ENCODE measurements around the gene FAM221B.

The FAM221B gene

DNA sequence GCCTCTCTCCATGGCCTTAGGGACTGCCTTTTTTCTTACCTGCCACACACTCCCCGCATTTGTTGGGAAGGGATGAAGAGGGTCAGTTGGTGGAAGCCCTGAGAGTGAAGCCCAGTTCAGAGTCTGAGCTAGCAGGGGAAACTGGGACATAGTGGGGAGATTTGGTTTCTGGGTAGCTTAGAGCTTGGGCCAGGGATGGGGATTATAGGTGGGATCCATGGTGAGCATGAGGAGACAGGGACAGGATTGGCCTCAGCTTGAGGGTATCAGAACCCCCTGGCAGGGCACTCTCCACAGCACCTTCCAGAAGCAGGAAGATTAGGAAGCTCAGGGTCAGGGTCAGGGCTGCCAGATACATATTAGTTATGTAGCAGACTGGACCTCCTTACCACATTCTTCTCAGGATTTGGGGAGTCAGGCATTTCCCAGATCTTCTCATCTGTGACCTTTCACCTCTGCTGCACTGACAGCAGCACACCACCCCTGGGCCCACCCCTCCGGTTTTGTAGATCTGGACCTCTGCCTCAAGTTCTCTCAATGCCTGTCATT, 23.8 kb upstream of the FAM221B start:
- Histone ChIP-seq H3K4me2 (ENCODE audit: low read length) (no peak overlapping the region), H3K4me3 (ENCODE audit: low read depth, low read length) (no peak overlapping the region), H3K27me3 (ENCODE audit: control insufficient read depth, insufficient read depth, low read length) (no peaks in the 10 kb centered on the region), H3K79me2 (no peaks in the 10 kb centered on the region), H3K9me3 (ENCODE audit: control insufficient read depth, low read length) (no peaks in the 10 kb centered on the region), H3K36me3 (ENCODE audit: control insufficient read depth, insufficient read depth, low read length) (no peaks in the 10 kb centered on the region), H2AFZ (no peak overlapping the region), H3K9ac (no peak overlapping the region), H3K27ac (no peak overlapping the region), H3K4me1 (no peaks in the 10 kb centered on the region)
- no peak for TF ChIP-seq CTCF (IDR thresholded peaks at IDR 0.05)

- no peak overlapping the region for H3K27ac ChIP-seq
- TF ChIP-seq CTCF (IDR thresholded peaks at IDR 0.05): no peak
- no peaks in the 10 kb centered on the region for H3K27me3 ChIP-seq (ENCODE audit: control insufficient read depth, insufficient read depth, low read length)
- no peak overlapping the region for H3K4me3 ChIP-seq (ENCODE audit: low read depth, low read length)
- no peaks in the 10 kb centered on the region for H3K9me3 ChIP-seq (ENCODE audit: control insufficient read depth, low read length)
- H3K9ac ChIP-seq: no peak overlapping the region
- H2AFZ ChIP-seq: no peak overlapping the region
- no peaks in the 10 kb centered on the region for H3K36me3 ChIP-seq (ENCODE audit: control insufficient read depth, insufficient read depth, low read length)
- H3K4me2 ChIP-seq (ENCODE audit: low read length): no peak overlapping the region
- H3K4me1 ChIP-seq: no peaks in the 10 kb centered on the region
- no peaks in the 10 kb centered on the region for H3K79me2 ChIP-seq
These were observed 19.4 kb upstream of the FAM221B start for GRCh38 chr9:35847792-35848572.

- H3K27ac ChIP-seq: no peak overlapping the region
- H3K9ac ChIP-seq: no peak overlapping the region
These were observed 17.6 kb upstream of the FAM221B start for GRCh38 chr9:35845824-35846771.

GRCh38 chr9:35844628-35845270, 16.2 kb upstream of the FAM221B start:
- Histone ChIP-seq H3K79me2 (no peaks in the 10 kb centered on the region), H3K9me3 (ENCODE audit: control insufficient read depth, low read length) (no peaks in the 10 kb centered on the region), H2AFZ (no peak overlapping the region), H3K4me3 (ENCODE audit: low read depth, low read length) (no peak overlapping the region), H3K27me3 (ENCODE audit: control insufficient read depth, insufficient read depth, low read length) (no peaks in the 10 kb centered on the region), H3K4me2 (ENCODE audit: low read length) (no peak overlapping the region), H3K36me3 (ENCODE audit: control insufficient read depth, insufficient read depth, low read length) (no peaks in the 10 kb centered on the region), H3K4me1 (no peaks in the 10 kb centered on the region), H3K9ac (no peak overlapping the region), H3K27ac (no peak overlapping the region)
- TF ChIP-seq CTCF (IDR thresholded peaks at IDR 0.05): no peak

More at GRCh38 chr9:35845824-35846771, 17.6 kb upstream of the FAM221B start:
- H3K27me3 ChIP-seq (ENCODE audit: control insufficient read depth, insufficient read depth, low read length): no peaks in the 10 kb centered on the region
- no peaks in the 10 kb centered on the region for H3K79me2 ChIP-seq
- H2AFZ ChIP-seq: no peak overlapping the region
- H3K9me3 ChIP-seq (ENCODE audit: control insufficient read depth, low read length): no peaks in the 10 kb centered on the region
- no peaks in the 10 kb centered on the region for H3K4me1 ChIP-seq
- no peaks in the 10 kb centered on the region for H3K36me3 ChIP-seq (ENCODE audit: control insufficient read depth, insufficient read depth, low read length)
- no peak overlapping the region for H3K4me2 ChIP-seq (ENCODE audit: low read length)
- TF ChIP-seq CTCF (IDR thresholded peaks at IDR 0.05): no peak
- no peak overlapping the region for H3K4me3 ChIP-seq (ENCODE audit: low read depth, low read length)
